Measurements from ENCODE around the gene TPI1.
A peak's percentile ranks its signal among the peaks of the same experiment; 100 is the strongest.

TPI1 gene

DNA sequence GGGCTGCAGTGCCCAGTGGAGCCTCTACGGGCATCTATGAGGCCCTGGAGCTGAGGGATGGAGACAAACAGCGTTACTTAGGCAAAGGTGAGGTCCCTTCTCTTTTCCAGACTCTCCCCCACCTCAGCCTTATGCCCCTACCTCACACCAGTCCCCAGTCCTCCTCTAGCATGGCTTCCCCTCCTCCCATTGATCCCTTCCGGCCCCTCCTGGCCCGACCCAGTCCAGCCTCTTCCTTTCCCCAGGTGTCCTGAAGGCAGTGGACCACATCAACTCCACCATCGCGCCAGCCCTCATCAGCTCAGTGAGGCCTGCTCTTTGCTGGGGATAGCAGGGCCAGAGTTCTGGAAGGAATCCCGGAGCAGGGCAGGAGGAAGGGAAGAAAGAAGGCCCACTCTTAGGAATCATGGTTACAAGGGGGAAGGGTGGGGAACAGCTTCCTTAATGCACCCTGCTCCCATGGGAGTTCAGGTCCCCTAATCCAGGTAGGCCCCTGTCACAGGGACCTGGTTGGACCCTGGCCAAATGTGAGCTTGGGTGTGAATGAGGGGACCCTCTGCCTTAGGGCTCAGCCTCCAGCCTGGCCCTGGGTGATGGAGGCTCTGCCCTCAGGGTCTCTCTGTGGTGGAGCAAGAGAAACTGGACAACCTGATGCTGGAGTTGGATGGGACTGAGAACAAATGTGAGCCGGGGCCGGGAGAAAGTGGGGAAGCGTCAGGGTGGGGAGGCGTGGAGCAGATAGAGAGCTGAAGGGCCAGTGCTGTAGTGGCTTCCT lies 49.3 kb downstream of the TPI1 start:
- DNase-seq (ENCODE audit: low spot score): no peak
- no peak for FAIRE-seq

DNA sequence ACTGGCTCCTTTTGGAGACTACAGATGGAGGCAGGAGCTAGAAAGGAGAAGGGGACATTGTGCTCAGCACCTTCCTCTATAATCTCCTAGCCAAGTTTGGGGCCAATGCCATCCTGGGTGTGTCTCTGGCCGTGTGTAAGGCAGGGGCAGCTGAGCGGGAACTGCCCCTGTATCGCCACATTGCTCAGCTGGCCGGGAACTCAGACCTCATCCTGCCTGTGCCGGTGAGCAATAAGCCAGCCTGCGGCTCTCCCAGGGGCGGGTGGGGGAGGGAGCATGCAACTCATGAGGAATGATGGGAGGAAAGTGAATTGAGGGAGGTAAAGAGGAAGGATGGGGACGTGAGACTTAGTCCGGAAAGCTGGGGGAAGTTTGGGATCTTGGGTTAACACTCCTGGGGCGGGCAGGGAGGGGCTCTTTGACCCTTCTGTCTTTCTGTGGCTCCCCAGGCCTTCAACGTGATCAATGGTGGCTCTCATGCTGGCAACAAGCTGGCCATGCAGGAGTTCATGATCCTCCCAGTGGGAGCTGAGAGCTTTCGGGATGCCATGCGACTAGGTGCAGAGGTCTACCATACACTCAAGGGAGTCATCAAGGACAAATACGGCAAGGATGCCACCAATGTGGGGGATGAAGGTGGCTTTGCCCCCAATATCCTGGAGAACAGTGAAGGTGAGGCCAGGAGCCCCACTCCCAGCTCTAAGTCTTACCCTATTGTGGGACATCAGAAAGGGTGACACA lies 50.3 kb downstream of the TPI1 start:
- DNase-seq (ENCODE audit: low spot score) (peak; percentile 50), FAIRE-seq (no peak)

DNA sequence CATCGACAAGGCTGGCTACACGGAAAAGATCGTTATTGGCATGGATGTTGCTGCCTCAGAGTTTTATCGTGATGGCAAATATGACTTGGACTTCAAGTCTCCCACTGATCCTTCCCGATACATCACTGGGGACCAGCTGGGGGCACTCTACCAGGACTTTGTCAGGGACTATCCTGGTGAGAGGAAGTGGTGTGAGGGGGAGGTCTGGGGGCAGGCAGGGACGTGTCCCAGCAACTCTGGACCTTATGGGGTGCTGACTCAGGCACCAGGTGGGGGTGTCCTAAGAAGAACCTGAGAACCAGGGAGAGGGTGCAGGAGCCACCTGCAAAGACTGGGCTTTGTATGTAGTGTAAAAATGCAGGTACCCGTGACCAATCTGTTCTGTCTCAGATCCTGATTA lies 52.3 kb downstream of the TPI1 start:
- FAIRE-seq (no peak), DNase-seq (ENCODE audit: low spot score) (no peak)
